NCI-H2171 treated with DMSO at 0.1 percent for 48 hours (cell line): ENCODE measurements around the gene STARD13.
A peak's percentile ranks its signal among the peaks of the same experiment; 100 is the strongest.
"Not testable (repeated sequence)": the region's sequence is repeated elsewhere in the genome, so short reads cannot be mapped to it uniquely, and the experiment has no call there.

Experiments
- DNase-seq: peaks from one replicate; lab custom pipeline; 2025; lab: John Stamatoyannopoulos, UW

The STARD13 gene

DNA sequence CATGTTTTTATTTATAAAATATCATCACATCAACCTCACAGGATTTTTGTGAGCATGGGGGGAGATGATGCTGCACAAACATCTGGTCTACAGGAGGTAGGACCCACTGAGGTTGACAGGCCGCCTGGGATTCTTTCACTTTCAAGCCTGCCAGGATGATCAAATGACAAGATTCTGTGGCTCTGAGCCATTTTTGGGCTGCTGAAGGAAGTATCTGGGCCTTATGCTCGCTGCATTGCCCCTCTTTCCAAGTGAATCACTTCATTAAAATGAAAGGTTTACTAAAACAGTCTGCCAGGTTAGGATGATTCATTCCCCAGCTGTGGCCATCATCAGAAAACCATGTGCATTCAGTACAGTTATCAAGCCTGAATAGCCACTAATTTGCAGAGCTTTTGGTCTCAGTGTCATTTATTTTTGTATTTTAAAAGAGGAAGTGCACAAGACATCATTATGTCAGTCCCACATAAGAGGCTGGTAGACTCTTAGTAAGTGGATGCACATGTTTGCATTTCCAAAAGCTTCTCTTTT, 34.4 kb downstream of the STARD13 start:
- peak; percentile 64 for DNase-seq

DNA sequence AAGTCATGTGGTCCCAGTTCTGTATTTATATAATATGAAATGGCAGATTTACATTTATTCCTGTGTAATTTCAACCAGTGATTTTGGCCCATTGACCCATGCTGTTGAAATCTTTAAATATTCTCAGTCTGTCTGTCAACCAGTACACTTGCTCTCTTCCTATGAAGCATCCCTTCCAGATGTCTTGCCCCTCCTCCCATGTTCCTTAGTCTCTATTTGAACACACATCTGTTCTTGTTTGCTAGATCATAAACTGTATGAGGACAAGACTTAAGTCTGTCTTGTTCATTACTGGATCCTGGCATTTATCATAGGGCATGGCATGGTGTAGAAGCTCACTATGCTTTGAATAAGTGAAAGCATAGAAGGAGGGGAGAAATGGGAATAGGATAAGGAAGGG, 34.9 kb downstream of the STARD13 start:
- DNase-seq: no peak

DNA sequence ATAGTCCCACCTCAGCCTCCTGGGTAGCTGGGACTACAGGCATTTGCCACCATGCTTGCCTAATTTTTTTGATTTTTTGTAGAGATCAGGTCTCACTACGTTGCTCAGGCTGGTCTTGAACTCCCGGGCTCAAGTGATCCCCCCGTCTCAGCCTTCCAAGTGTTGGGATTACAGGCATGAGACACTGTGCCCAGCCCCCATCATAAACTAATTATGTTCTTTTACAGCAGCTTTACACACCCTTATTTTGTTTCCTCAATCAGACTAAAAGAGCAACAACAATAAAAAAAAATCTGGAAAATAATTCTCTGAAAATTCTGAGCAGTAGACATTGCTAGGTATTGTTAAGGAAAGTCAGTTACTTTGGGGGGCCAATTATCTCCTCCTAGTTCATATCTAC, 35.7 kb downstream of the STARD13 start:
- DNase-seq: no peak

DNA sequence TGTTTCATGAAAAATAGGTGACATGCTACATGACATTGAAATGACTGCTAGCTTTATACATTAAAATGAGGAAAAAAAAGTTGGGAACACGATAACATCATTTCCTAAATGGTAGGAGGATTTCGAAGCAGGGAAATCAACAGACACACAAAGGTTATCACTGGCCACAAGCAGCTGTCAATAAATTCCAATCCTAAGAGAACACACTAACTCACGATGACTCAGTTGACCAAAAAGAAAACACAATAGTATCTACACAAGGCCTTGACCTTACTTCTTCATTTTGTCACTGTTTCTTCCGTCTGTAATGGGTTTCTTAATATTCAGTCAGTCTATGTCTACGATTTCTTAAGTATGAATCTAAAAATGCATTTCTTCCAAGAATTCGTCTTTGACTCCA, 36.5 kb downstream of the STARD13 start:
- DNase-seq: no peak

DNA sequence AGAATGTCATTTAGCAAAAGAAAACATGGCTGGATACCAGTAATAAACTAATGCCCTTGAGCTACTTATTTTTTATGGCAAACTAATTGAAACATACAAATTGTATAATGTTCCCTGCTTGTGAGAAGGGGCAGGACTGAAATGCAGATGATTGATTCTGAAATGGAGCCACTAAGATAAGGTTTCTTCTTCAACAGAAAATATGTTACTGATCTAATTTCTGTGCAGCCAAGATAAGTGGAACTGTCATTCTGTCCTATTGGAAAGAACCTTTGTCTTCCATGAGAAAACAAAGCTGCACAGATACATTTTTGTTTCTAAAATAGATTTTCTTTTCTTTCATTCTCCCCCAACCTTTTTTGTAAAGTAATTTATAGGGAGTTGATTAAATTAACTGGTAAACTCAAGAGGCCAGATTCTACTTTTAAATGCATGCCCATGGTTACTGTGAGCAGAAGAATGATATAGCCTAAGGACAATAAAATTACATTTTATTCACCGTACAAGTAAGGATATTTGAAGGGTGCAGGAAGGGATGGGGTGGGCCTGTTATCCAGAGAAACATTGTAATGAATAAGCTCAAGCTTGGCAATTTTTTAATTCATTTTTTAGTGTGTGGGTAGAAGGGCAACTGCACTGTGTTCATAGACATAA, 39.9 kb downstream of the STARD13 start:
- no peak for DNase-seq

DNA sequence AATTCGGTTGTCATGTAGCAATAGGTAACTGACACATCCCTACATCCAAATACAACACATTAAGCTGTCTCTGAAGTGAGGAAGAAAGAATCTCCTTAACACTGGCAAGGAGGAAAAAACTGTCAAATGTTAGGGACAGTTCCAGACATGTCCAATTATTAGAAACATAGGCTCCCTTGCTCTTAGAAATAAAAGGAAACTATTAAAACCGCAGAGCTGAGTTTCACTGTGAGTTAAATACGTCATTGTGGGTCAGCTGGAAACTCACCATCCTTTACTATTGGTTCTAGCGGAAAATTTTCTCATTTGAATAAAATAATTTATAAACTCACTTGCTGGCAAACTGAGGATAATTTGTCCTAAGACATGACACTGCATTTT, 40.7 kb downstream of the STARD13 start:
- DNase-seq: no peak

DNA sequence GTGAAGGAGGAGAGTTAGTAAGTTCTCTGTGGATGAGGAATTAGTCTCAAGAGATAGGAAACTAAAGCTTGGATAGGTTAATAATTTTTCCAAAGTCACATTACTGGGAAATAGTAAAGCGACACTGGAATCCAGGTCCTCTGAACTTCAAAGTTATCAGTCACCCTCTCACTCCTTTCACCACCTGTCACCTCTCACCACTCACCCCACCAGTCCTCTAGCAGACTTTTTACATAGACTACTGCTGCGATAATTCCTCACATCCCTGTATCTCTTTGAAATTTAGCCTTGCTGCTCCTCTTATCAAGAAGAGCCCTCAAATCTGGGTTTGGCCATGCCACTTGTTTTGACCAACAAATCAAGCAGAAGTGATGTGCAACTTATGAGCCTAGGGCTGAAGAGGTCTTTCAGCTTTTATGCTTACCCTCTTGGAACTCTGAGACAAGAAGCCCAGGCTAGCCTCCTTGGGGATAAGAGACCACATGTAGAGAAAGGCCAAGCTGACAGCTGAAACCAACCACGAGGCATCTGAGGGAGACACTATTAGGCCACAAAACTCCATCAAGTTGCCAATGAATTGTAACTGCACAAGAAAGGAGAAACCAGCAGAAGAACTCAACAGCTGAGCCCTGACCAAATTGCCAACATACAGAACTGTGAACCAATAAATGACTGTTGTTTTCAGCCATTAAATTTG, 41.2 kb downstream of the STARD13 start:
- no peak for DNase-seq

DNA sequence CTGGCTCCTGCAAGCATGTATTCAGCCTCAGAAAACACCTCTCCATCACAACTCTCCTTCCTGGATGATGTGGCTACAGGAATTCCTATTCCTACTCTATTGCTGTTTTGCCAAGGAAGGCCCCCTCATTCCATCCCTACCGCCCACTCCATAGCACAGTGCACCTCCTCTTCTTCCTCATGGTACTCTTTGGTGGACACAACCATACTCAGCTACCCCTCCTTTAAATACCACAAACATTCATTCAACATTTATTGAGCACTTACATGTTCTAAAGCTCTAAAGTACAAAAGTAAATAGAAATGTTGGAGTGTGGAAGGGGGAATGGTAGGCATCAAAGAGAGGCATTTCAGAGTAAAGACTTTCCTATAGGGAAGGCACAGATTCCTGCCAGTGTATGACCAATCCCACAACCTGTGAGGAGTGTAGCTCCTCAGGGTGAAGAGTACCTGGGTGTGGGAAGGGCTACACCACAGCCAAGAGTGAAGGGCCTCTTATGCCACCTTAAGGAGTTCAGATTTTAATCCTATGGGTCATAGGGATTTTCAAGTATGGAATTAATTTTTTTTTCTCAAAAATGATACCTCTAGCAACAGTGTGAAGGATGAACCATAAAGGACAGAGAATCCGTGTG, 42.5 kb downstream of the STARD13 start:
- no peak for DNase-seq

DNA sequence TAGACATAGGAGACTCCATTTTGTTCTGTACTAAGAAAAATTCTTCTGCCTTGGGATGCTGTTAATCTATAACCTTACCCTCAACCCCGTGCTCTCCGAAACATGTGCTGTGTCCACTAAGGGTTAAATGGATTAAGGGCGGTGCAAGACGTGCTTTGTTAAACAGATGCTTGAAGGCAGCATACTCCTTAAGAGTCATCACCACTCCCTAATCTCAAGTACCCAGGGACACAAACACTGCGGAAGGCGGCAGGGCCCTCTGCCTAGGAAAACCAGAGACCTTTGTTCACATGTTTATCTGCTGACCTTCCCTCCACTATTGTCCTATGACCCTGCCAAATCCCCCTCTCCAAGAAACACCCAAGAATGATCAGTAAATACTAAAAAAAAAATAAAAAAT, 43.2 kb downstream of the STARD13 start:
- DNase-seq: not testable (repeated sequence)

DNA sequence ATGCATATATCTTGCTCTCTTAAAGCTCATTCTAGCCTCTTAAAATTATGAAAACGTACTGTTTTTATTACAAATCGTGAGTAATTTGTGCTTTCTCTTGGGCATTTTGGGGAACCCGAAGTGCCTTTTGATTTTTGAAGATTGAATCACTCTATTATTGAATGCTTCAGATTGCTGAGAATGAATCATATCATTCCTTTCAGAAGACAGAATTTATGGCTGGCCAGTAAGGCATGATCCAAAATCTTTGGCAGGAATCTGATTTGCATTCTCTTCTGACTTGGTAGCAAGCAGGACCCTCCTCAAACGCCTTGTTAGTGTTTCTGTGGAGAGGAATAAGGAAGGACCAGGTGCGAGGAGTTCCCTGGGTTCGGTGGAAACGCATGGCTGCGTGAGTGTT, 49.5 kb downstream of the STARD13 start:
- DNase-seq: no peak

DNA sequence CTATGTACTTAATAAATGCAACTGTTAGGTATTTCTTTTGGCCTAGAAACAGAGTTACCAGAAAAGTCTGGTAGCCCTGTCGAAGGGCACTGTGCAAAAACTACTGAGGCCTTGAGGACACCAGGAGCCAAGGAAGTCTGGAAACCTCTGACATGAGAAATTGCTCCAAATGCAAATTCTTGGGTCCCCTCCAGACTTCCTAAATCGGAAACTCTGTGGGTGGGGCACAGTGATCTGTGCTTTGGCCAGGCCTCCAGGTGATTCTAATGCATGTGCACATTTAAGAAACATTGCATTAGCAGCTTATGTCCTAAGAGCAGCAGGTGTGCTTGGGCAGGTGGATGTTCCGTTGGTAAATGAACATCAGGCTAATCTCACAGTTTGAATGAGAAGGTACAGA, 50.0 kb downstream of the STARD13 start:
- no peak for DNase-seq

DNA sequence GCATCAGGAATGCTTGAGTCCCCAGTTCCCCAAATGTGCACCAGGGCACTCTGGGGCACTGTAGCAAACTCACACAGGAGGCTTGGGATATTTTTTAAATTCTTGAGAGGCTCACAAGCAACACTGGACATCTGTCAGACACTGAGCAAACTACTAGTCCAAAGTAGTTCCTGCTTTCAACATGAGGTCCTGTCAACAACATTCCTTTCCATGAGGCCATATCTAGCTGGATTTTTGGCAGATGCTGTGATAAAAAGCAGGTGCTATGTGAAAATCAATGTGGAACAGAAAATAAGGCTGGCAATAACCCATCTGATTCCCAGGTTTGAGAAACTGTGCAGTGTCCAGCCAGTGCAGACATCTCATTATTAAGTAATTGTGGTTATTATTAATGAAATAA, 50.5 kb downstream of the STARD13 start:
- no peak for DNase-seq

DNA sequence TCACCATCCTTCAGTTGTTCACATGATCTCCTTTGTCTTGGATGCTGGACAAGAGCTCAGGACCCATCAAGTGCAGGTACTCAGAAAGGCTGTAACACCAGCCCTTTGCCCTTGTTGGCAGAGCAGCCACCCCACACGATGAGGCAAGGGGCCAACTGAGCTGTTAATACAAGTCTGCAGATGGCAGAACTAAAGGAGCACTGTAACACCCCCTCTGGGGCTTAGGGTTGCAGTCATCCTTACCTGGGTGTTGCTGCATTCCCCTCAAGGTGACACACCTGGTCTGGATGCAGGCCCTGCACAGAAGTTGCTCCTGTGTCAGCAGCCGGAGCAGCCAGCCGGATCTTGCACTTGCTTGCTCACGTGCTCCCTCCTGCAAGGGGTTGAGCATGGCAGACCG, 52.0 kb downstream of the STARD13 start:
- DNase-seq: no peak

DNA sequence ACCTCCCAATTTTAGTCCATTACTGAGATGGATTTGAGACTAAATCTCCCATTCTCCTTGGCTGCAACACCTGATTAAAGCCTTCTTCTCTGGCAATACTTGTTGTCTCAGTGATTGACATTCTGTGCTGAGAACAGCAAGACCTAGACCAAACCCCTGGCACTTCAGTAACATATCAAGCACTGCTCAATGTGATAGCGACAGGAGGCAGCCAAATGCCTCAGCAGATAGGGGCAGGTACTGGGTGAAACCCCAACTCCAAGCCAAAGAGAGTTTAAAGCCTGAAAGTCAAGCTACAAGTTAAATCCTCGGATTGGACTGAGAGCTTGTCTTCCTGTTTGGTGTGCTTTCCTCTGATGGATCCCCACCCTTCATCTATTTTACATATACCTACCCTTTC, 52.7 kb downstream of the STARD13 start:
- no peak for DNase-seq

DNA sequence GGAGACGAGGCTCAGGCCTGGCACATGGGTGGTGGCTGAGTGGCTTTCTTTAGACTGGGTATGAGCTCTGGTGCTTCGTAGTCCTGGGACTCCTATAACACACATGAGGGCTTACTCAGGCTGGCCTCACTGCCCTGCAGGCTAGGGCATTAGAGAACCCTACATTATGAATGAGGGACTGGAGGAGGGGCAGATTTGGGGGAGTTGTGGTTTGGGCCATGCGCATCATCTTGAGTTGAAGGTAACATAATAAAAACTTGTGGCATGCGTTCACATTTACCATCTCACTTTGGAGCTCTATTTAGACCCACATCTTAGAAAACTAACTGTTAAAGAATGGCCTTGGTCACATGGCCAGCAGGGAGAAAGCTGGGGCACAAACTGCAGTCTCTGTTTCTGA, 54.2 kb downstream of the STARD13 start:
- DNase-seq: no peak

DNA sequence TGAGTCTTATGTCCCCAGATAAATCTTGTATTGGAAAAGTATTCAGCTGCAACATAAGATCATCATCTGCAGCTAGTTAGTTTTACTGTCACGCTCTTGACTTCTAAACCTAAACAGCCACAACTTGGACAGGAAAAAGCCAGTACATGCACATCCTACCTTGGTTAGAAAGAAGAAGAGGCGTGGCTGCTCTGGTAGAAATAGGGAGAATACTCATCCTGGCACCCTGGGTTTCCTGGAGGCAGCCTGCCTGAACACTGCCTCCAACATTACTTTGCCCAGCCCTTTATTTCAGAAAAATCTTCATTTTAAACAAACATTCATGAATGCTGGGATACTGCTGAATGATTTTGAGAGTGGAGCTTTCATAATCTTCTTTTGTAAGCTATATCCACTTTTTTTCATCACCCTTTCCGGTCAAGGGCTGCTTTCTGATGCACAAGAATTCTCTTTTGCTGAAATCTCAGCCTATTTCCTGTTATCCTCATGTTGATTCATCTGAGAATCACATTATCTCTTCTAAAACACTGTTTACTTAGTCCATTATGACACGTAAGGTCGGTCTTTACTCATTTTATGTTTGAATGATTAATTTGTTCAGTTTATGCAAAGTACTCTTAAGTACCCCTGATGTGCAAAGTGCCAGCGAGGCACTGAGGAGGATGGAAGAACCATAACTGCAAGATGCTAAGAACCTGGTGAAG, 55.2 kb downstream of the STARD13 start:
- DNase-seq: no peak

DNA sequence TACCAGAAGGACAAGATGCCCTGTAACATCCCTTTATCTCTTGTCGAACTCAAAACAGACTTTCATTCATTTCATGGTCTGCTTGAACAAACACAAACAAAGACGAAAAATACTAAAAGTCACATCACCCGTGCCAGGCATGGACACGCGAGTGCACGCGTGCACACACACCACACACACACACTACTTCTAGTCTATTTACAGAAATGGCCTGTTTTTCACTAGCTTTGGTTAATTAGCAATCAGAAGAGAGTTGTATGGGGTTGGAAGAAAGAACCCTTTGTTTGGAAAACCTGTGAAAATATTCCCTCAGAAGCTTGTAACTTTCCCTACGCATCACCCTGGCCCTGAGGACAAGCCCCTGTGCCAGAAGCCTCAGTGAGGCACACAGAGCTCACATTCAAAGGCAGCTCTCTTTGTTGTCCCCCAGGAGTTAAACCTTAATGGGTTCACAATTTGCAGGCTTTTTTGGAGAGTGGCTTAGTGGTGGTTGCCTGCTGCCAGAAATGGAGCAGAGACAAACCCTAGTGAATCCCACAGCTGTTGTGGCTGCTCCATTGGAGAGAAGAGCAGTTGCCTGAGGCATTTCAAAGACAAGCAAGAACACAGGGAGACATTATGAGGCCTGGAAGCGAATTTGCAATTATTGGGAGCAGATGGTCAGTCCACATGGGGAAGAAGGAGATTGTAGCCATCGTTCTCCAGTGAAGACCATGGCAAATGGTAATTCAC, 55.9 kb downstream of the STARD13 start:
- DNase-seq: no peak

DNA sequence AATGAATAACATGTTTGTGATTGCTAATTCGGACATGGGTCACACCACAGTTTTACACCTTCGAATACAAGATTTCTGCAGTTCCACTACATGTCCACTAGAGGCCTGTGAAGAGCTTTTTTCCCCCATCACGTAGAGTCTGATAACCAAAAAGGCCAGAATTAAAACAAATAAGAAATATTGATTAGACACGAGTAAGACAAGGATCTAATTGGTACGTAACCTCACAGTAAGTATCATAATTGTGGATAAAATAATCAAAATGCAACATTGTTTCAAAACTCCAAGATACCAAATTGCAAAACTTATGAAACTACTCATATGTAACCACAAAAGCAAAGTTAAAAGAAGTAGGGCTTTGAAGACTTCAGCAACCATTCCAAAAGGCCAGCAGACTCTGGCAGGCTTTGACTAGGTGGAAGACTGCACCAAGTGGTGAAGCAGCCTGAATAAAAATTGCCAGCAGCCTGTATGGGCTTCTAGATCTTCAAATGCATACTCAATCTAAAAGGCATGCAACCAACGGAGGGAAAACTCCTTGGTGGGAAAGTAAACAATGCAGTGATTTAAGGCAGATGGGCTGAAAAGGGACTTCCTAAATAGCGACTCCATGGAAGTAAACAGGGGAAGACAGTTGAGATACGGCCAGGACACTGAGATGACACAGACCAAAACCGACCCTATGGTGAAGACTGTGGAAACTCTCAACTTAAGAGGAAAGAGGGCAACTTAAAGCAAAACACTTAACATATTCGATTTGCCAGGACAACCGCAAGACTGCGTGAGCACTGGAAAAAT, 56.7 kb downstream of the STARD13 start:
- DNase-seq: peak; percentile 27

DNA sequence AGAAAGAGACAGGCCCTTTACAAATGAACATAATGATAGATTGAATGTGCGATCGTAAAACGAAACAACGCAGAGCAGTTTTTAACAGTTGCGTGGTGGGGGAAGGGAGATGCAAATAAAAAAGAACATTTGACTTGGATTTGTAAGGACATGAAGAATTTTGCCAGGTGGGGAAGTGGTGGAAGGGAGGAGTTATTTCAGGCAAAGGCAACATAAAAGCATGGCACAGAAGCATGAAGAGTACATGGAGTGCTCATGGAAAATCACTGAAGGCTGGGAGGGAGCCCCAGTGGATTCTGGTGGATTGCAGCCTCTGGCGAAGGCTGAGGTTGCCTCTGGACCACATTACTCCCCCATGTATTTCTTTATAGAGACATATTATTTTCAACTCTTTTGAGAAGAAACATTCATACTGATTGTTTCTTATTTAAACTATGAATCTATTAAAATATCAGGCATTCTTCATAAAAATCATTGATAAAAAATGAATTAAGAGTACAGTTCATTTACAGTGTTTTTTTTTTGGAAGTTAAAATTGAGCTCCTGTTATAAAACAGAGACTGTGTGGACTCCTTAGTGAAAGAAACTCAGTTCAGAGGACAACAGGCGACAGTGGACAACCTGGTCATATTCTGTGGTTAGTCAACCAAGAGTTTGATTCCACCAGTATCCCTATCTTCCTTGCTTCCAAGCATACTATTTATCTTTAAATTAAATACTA, 57.5 kb downstream of the STARD13 start:
- no peak for DNase-seq

DNA sequence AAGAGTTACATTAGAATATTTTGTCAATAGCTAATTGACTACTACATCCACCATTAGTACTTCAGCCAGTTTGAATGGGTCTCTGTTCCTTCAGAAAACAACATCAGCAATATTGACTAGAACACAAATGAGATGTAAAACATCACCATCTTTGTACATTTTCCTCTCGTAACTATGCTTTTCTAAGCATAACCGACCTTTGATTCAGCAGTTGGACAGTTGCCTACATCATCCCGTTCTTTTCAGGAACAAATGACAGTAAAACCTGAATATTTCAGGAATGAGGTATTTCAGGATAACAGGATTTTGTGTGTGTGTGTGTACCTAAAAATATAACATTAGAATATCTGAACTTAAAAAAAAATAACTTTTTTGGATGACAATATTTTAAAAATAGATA, 60.9 kb downstream of the STARD13 start:
- DNase-seq: no peak

DNA sequence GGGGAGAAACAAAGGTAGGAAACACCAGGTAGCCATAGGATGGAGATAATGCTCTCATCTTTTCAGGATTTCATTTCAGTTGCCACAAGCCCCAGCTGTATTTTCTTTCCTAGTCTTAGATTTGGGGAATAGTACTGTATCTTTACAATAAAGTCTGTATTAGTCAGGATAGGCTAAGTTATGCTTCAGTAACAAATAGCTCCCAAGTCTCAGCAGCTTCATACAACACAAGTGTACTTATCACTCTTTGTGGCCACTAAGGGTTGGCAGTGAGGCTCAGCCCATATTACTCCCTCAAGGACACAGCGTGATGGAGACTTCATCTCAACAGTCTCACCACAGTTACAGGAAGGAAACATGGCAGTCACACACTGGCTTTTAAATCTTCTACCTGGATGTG, 61.4 kb downstream of the STARD13 start:
- DNase-seq: no peak
